Measurements from ENCODE around the gene POLD1. TPM values are rescaled to one million over a fixed set of nuclear protein-coding genes. Genes with fewer than 3 reads are reported as not detected.

The POLD1 gene
- total RNA-seq, 1 donor from 2014 or later = 10.8 TPM

- intact Hi-C loops (cut with micrococcal nuclease) = loop anchor here (5.0 kb wide), 1 partner anchor 93 kb away; the partner anchor contains the start of gene NAPSA
- Histone ChIP-seq H3K4me1 (no peaks in the 10 kb centered on the region), H3K9me3 (replicated peaks) (no peaks in the 10 kb centered on the region), H3K4me3 (no peak overlapping the region), H3K36me3 (no peaks in the 10 kb centered on the region), H3K27me3 (ENCODE audit: low read depth) (peaks cover 82% of the 10 kb centered on the region), H3K27ac (replicated peaks) (no peak overlapping the region)
- DNase-seq = no peak
- TF ChIP-seq CTCF (IDR thresholded peaks at IDR 0.05; ENCODE audit: borderline replicate concordance) = no peak
Measured at GRCh38 chr19:50460161-50460765, 76.1 kb downstream of the POLD1 start.

GRCh38 chr19:50461066-50461875, 77.1 kb downstream of the POLD1 start:
- H3K9me3 ChIP-seq (replicated peaks) = no peaks in the 10 kb centered on the region
- peak; percentile 36 for DNase-seq
- H3K27me3 ChIP-seq (ENCODE audit: low read depth) = peaks cover 83% of the 10 kb centered on the region
- peak; percentile 85 for TF ChIP-seq CTCF (IDR thresholded peaks at IDR 0.05; ENCODE audit: borderline replicate concordance)
- no peak overlapping the region for H3K4me3 ChIP-seq
- no peaks in the 10 kb centered on the region for H3K4me1 ChIP-seq
- intact Hi-C loops (cut with micrococcal nuclease) = loop anchor here (5.0 kb wide), 1 partner anchor 94 kb away; the partner anchor contains the start of gene NAPSA
- H3K27ac ChIP-seq (replicated peaks) = no peak overlapping the region
- no peaks in the 10 kb centered on the region for H3K36me3 ChIP-seq

- no peaks in the 10 kb centered on the region for H3K9me3 ChIP-seq (replicated peaks)
- no peak overlapping the region for H3K27ac ChIP-seq (replicated peaks)
- intact Hi-C loops (cut with micrococcal nuclease) = loop anchor here (5.0 kb wide), 1 partner anchor 96 kb away; the partner anchor contains the start of gene NAPSA
- DNase-seq = no peak
- H3K36me3 ChIP-seq = no peaks in the 10 kb centered on the region
- no peak overlapping the region for H3K4me3 ChIP-seq
- no peaks in the 10 kb centered on the region for H3K4me1 ChIP-seq
- no peak for TF ChIP-seq CTCF (IDR thresholded peaks at IDR 0.05; ENCODE audit: borderline replicate concordance)
- peaks cover 73% of the 10 kb centered on the region for H3K27me3 ChIP-seq (ENCODE audit: low read depth)
Measured at GRCh38 chr19:50462970-50463369, 78.8 kb downstream of the POLD1 start.

- TF ChIP-seq CTCF (IDR thresholded peaks at IDR 0.05; ENCODE audit: borderline replicate concordance) = no peak
- DNase-seq = no peak
- H3K4me1 ChIP-seq = no peaks in the 10 kb centered on the region
Measured at GRCh38 chr19:50464348-50464747, 80.2 kb downstream of the POLD1 start.

GRCh38 chr19:50465000-50465399, 80.9 kb downstream of the POLD1 start:
- no peak overlapping the region for H3K27ac ChIP-seq (replicated peaks)
- no peaks in the 10 kb centered on the region for H3K9me3 ChIP-seq (replicated peaks)
- no peak for TF ChIP-seq CTCF (IDR thresholded peaks at IDR 0.05; ENCODE audit: borderline replicate concordance)
- H3K36me3 ChIP-seq = no peaks in the 10 kb centered on the region
- intact Hi-C loops (cut with micrococcal nuclease) = loop anchor here (5.0 kb wide), 1 partner anchor 98 kb away; the partner anchor contains the start of gene NAPSA
- no peak for DNase-seq
- H3K27me3 ChIP-seq (ENCODE audit: low read depth) = peaks cover 62% of the 10 kb centered on the region
- no peak overlapping the region for H3K4me3 ChIP-seq
- no peaks in the 10 kb centered on the region for H3K4me1 ChIP-seq

More at GRCh38 chr19:50464348-50464747, 80.2 kb downstream of the POLD1 start:
- H3K4me3 ChIP-seq = no peak overlapping the region
- no peaks in the 10 kb centered on the region for H3K36me3 ChIP-seq
- no peak overlapping the region for H3K27ac ChIP-seq (replicated peaks)
- intact Hi-C loops (cut with micrococcal nuclease) = loop anchor here (5.0 kb wide), 1 partner anchor 97 kb away; the partner anchor contains the start of gene NAPSA
- H3K27me3 ChIP-seq (ENCODE audit: low read depth) = peaks cover 68% of the 10 kb centered on the region
- H3K9me3 ChIP-seq (replicated peaks) = no peaks in the 10 kb centered on the region

All from left ventricle myocardium inferior (tissue), 1 donor.